ENCODE results near the gene HDAC10. TPM values are rescaled to one million over a fixed set of nuclear protein-coding genes. Genes with fewer than 3 reads are reported as not detected.

HDAC10 gene
- total RNA-seq = 10 to 100 TPM; 71.4 to 75.9 TPM

GRCh38 chr22:50250555-50251476 is at the start of gene HDAC10:
Gene HDAC10, minus strand, starts transcription at chr22:50251265. Its CDS starts 233 bp downstream, at chr22:50251032.
- Mint-ChIP-seq H3K27me3 (ENCODE audit: low read depth) (no peaks in the 10 kb centered on the region), H3K9me3 (ENCODE audit: insufficient read depth) (no peaks in the 10 kb centered on the region), H3K27ac (peak within 1 kb of the TSS; percentile 84), H3K4me3 (peak within 1 kb of the TSS; percentile 84), H3K4me1 (ENCODE audit: low read depth) (peaks cover 26% of the 10 kb centered on the region), H3K36me3 (ENCODE audit: low read depth) (peaks cover 11% of the 10 kb centered on the region)
- ATAC-seq (peak; percentile 88), DNase-seq (peak; percentile 91)
- POLR2A ChIA-PET = interaction anchor here (0.5 to 3.2 kb wide), 10 partner anchors 11 to 370 kb away, joined by 3 to 17 read pairs (median 4); partner anchors contain the start of genes LMF2, MAPK12, NCAPH2 and SCO2
- CTCF ChIA-PET = interaction anchor here (0.6 to 3.2 kb wide), 23 partner anchors 11 to 370 kb away, joined by 3 to 27 read pairs (median 5); partner anchors contain the start of gene SCO2

GRCh38 chr22:50300620-50301257 is 49.7 kb upstream of the HDAC10 start:
- no peaks in the 10 kb centered on the region for H3K27me3 Mint-ChIP-seq (ENCODE audit: low read depth)
- no peaks in the 10 kb centered on the region for H3K36me3 Mint-ChIP-seq (ENCODE audit: low read depth)
- H3K4me3 Mint-ChIP-seq = no peak overlapping the region
- ChIA-PET CTCF (no interaction called here), POLR2A (no interaction called here)
- ATAC-seq (no peak), DNase-seq (no peak)
- no peaks in the 10 kb centered on the region for H3K9me3 Mint-ChIP-seq (ENCODE audit: insufficient read depth)
- no peak overlapping the region for H3K27ac Mint-ChIP-seq
- H3K4me1 Mint-ChIP-seq (ENCODE audit: low read depth) = peaks cover 24% of the 10 kb centered on the region

- Mint-ChIP-seq H3K27me3 (ENCODE audit: low read depth) (no peaks in the 10 kb centered on the region), H3K4me3 (no peak overlapping the region), H3K36me3 (ENCODE audit: low read depth) (no peaks in the 10 kb centered on the region), H3K4me1 (ENCODE audit: low read depth) (peaks cover 21% of the 10 kb centered on the region), H3K9me3 (ENCODE audit: insufficient read depth) (no peaks in the 10 kb centered on the region), H3K27ac (no peak overlapping the region)
- POLR2A ChIA-PET = interaction anchor here (1.0 kb wide), 1 partner anchor 14 kb away, joined by 3 read pairs; no protein-coding TSS in a partner anchor
- CTCF ChIA-PET = no interaction called here
- ATAC-seq (no peak), DNase-seq (no peak)
Measured at GRCh38 chr22:50299785-50300619, 48.9 kb upstream of the HDAC10 start.

GRCh38 chr22:50298937-50299784 is 48.1 kb upstream of the HDAC10 start:
- Mint-ChIP-seq H3K27me3 (ENCODE audit: low read depth) (no peaks in the 10 kb centered on the region), H3K36me3 (ENCODE audit: low read depth) (no peaks in the 10 kb centered on the region), H3K9me3 (ENCODE audit: insufficient read depth) (no peaks in the 10 kb centered on the region), H3K4me1 (ENCODE audit: low read depth) (peaks cover 19% of the 10 kb centered on the region), H3K4me3 (no peak overlapping the region), H3K27ac (no peak overlapping the region)
- CTCF ChIA-PET = interaction anchor here (1.1 kb wide), 1 partner anchor 22 kb away, joined by 3 read pairs; no protein-coding TSS in a partner anchor
- ATAC-seq (no peak), DNase-seq (no peak)
- POLR2A ChIA-PET = interaction anchor here (1.0 kb wide), 1 partner anchor 15 kb away, joined by 3 read pairs; no protein-coding TSS in a partner anchor

- ATAC-seq = no peak
- no peaks in the 10 kb centered on the region for H3K9me3 Mint-ChIP-seq (ENCODE audit: insufficient read depth)
- H3K27ac Mint-ChIP-seq = no peak overlapping the region
Measured at GRCh38 chr22:50298266-50298637, 47.2 kb upstream of the HDAC10 start.

GRCh38 chr22:50297510-50298265 is 46.6 kb upstream of the HDAC10 start:
- Mint-ChIP-seq H3K36me3 (ENCODE audit: low read depth) (peaks cover under 1% of the 10 kb centered on the region), H3K4me1 (ENCODE audit: low read depth) (peaks cover 14% of the 10 kb centered on the region), H3K27me3 (ENCODE audit: low read depth) (no peaks in the 10 kb centered on the region), H3K9me3 (ENCODE audit: insufficient read depth) (no peaks in the 10 kb centered on the region), H3K4me3 (no peak overlapping the region), H3K27ac (no peak overlapping the region)
- ATAC-seq = no peak
- DNase-seq = no peak
- POLR2A ChIA-PET = no interaction called here
- CTCF ChIA-PET = interaction anchor here (1.1 kb wide), 1 partner anchor 21 kb away, joined by 3 read pairs; no protein-coding TSS in a partner anchor

More at GRCh38 chr22:50298266-50298637, 47.2 kb upstream of the HDAC10 start:
- no peak overlapping the region for H3K4me3 Mint-ChIP-seq
- peaks cover 16% of the 10 kb centered on the region for H3K4me1 Mint-ChIP-seq (ENCODE audit: low read depth)
- ChIA-PET POLR2A (no interaction called here), CTCF (interaction anchor here (1.1 kb wide), 1 partner anchor 22 kb away, joined by 3 read pairs; no protein-coding TSS in a partner anchor)
- H3K27me3 Mint-ChIP-seq (ENCODE audit: low read depth) = no peaks in the 10 kb centered on the region
- DNase-seq = no peak
- H3K36me3 Mint-ChIP-seq (ENCODE audit: low read depth) = no peaks in the 10 kb centered on the region

GRCh38 chr22:50296658-50297490 is 45.8 kb upstream of the HDAC10 start:
- ChIA-PET CTCF (interaction anchor here (1.1 kb wide), 1 partner anchor 21 kb away, joined by 5 read pairs; no protein-coding TSS in a partner anchor), POLR2A (interaction anchor here (0.8 kb wide), 1 partner anchor 8 kb away, joined by 3 read pairs; no protein-coding TSS in a partner anchor)
- Mint-ChIP-seq H3K27ac (no peak overlapping the region), H3K9me3 (ENCODE audit: insufficient read depth) (no peaks in the 10 kb centered on the region), H3K36me3 (ENCODE audit: low read depth) (peaks cover 3% of the 10 kb centered on the region), H3K4me3 (no peak overlapping the region), H3K4me1 (ENCODE audit: low read depth) (peaks cover 20% of the 10 kb centered on the region), H3K27me3 (ENCODE audit: low read depth) (no peaks in the 10 kb centered on the region)
- DNase-seq (no peak), ATAC-seq (no peak)

GRCh38 chr22:50294319-50294656 is 43.2 kb upstream of the HDAC10 start:
- peaks cover 3% of the 10 kb centered on the region for H3K36me3 Mint-ChIP-seq (ENCODE audit: low read depth)
- peak overlapping the region; percentile 66 for H3K4me3 Mint-ChIP-seq
- POLR2A ChIA-PET = interaction anchor here (0.9 to 2.8 kb wide), 7 partner anchors 9 to 327 kb away, joined by 3 to 23 read pairs (median 6); partner anchors contain the start of gene PLXNB2

GRCh38 chr22:50293441-50294318 is 42.6 kb upstream of the HDAC10 start:
- Mint-ChIP-seq H3K36me3 (ENCODE audit: low read depth) (peaks cover 3% of the 10 kb centered on the region), H3K27me3 (ENCODE audit: low read depth) (no peaks in the 10 kb centered on the region), H3K4me3 (peak overlapping the region; percentile 66), H3K9me3 (ENCODE audit: insufficient read depth) (no peaks in the 10 kb centered on the region), H3K4me1 (ENCODE audit: low read depth) (peaks cover 25% of the 10 kb centered on the region), H3K27ac (peak overlapping the region; percentile 81)
- DNase-seq (peak; percentile 42), ATAC-seq (peak; percentile 54)
- ChIA-PET POLR2A (interaction anchor here (0.5 to 2.8 kb wide), 9 partner anchors 10 to 331 kb away, joined by 3 to 23 read pairs (median 4); partner anchors contain the start of gene PLXNB2), CTCF (interaction anchor here (0.6 to 2.8 kb wide), 10 partner anchors 10 to 329 kb away, joined by 3 to 19 read pairs (median 4); partner anchors contain the start of gene DENND6B)

More at GRCh38 chr22:50294319-50294656, 43.2 kb upstream of the HDAC10 start:
- H3K27ac Mint-ChIP-seq = peak overlapping the region; percentile 81
- CTCF ChIA-PET = interaction anchor here (1.1 to 2.8 kb wide), 8 partner anchors 11 to 329 kb away, joined by 3 to 19 read pairs (median 5); partner anchors contain the start of gene DENND6B
- ATAC-seq (no peak), DNase-seq (no peak)
- peaks cover 25% of the 10 kb centered on the region for H3K4me1 Mint-ChIP-seq (ENCODE audit: low read depth)
- no peaks in the 10 kb centered on the region for H3K9me3 Mint-ChIP-seq (ENCODE audit: insufficient read depth)
- H3K27me3 Mint-ChIP-seq (ENCODE audit: low read depth) = no peaks in the 10 kb centered on the region
